ENCODE results near the gene MAPRE3.

Gene MAPRE3

GRCh38 chr2:26927221-26927620 lies 43.2 kb upstream of the MAPRE3 start:
- TF ChIP-seq L3MBTL2 (conservative IDR thresholded peaks at IDR 0.05) (no peak), HDGF (IDR thresholded peaks at IDR 0.05; ENCODE audit: borderline replicate concordance) (no peak), BHLHE40 (IDR thresholded peaks at IDR 0.05; ENCODE audit: borderline replicate concordance) (no peak)
- ChIA-PET CTCF (no interaction called here), POLR2A (no interaction called here)
- DNase-seq (ENCODE audit: extremely low spot score): no peak

GRCh38 chr2:26932974-26933373 lies 37.5 kb upstream of the MAPRE3 start:
- DNase-seq (ENCODE audit: extremely low spot score): no peak
- no peak for TF ChIP-seq FOXM1 (IDR thresholded peaks at IDR 0.05; ENCODE audit: borderline replicate concordance)
- TF ChIP-seq CTBP1 (IDR thresholded peaks at IDR 0.05; ENCODE audit: borderline replicate concordance): no peak
- no peak for TF ChIP-seq ZNF384 (IDR thresholded peaks at IDR 0.05)
- TF ChIP-seq TARDBP (IDR thresholded peaks at IDR 0.05): no peak
- no peak for TF ChIP-seq SP1 (IDR thresholded peaks at IDR 0.05)
- no peak for TF ChIP-seq ARNT (IDR thresholded peaks at IDR 0.05)
- TF ChIP-seq SUZ12 (IDR thresholded peaks at IDR 0.05): no peak
- no peak for TF ChIP-seq L3MBTL2 (conservative IDR thresholded peaks at IDR 0.05)
- no peak for TF ChIP-seq NFRKB (IDR thresholded peaks at IDR 0.05)
- no peak for TF ChIP-seq FOXA1 (IDR thresholded peaks at IDR 0.05)
- TF ChIP-seq HDGF (IDR thresholded peaks at IDR 0.05; ENCODE audit: borderline replicate concordance): no peak
- no peak for TF ChIP-seq FOXK2 (IDR thresholded peaks at IDR 0.05)
- POLR2A ChIA-PET: no interaction called here
- CTCF ChIA-PET: interaction anchor here (1.6 kb wide), 1 partner anchor 87 kb away, joined by 5 read pairs; no protein-coding TSS in a partner anchor

DNA sequence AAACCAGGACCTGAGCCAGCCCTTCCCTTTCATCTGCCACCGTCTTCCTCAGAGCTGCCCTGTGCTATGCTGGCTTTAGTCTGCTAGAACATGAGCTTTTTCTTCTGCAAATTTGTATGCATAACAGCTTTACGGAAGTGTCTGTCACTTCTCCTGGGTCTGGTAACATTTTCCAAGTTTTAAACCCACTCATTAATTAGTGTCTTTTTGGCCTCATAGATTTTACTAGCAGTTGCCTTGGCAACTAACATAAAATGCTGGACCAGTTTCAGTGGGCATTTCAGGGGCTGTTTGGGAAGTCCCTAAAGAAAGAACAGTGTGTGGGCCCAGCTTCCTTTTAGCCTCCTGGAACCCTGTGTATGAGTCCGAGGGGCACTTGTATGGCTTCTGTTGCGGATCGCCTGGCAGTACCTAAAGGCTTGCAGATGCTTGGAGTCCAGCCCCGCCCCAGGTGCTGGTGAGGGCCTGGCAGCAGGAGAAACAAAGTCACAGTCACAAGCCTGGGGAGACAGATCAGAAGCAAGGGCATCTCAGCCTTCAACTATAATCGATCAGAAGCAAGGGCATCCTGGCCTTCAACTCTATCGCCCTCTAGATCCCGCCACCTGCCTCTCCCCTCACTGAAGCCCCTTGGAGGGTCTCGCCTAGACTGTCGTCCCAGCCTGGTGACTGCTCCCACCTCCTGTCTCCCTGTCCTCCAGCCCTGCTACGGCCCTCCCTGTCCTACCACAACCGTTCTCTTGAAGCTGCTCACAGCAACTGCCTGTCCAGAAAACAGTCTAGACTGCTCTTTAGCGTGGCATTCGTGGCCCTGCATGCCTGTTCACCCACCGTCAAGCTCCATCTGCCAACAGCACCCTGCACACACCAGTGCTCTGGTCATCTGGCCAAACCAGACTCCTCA lies 36.8 kb upstream of the MAPRE3 start:
- ChIA-PET POLR2A (no interaction called here), CTCF (interaction anchor here (1.6 kb wide), 1 partner anchor 88 kb away, joined by 5 read pairs; no protein-coding TSS in a partner anchor)
- no peak for DNase-seq (ENCODE audit: extremely low spot score)
- TF ChIP-seq ARNT (IDR thresholded peaks at IDR 0.05): no peak
- no peak for TF ChIP-seq ZNF384 (IDR thresholded peaks at IDR 0.05)
- TF ChIP-seq TARDBP (IDR thresholded peaks at IDR 0.05): no peak
- TF ChIP-seq NFRKB (IDR thresholded peaks at IDR 0.05): no peak
- no peak for TF ChIP-seq BHLHE40 (IDR thresholded peaks at IDR 0.05; ENCODE audit: borderline replicate concordance)
- TF ChIP-seq PKNOX1 (IDR thresholded peaks at IDR 0.05): no peak
- no peak for TF ChIP-seq HDGF (IDR thresholded peaks at IDR 0.05; ENCODE audit: borderline replicate concordance)
- no peak for TF ChIP-seq L3MBTL2 (conservative IDR thresholded peaks at IDR 0.05)
- no peak for TF ChIP-seq FOXA1 (IDR thresholded peaks at IDR 0.05)
- TF ChIP-seq SUZ12 (IDR thresholded peaks at IDR 0.05): no peak
- TF ChIP-seq LEF1 (IDR thresholded peaks at IDR 0.05; ENCODE audit: borderline replicate concordance): no peak
- no peak for TF ChIP-seq ELF4 (IDR thresholded peaks at IDR 0.05)
- TF ChIP-seq CTBP1 (IDR thresholded peaks at IDR 0.05; ENCODE audit: borderline replicate concordance): no peak
- no peak for TF ChIP-seq SP1 (IDR thresholded peaks at IDR 0.05)
- TF ChIP-seq FOXK2 (IDR thresholded peaks at IDR 0.05): no peak
- no peak for TF ChIP-seq FOXM1 (IDR thresholded peaks at IDR 0.05; ENCODE audit: borderline replicate concordance)

- no peak for DNase-seq (ENCODE audit: extremely low spot score)
- ChIA-PET CTCF (no interaction called here), POLR2A (no interaction called here)
- TF ChIP-seq HDGF (IDR thresholded peaks at IDR 0.05; ENCODE audit: borderline replicate concordance) (no peak), PKNOX1 (IDR thresholded peaks at IDR 0.05) (no peak), FOXK2 (IDR thresholded peaks at IDR 0.05) (no peak), BHLHE40 (IDR thresholded peaks at IDR 0.05; ENCODE audit: borderline replicate concordance) (no peak), FOXM1 (IDR thresholded peaks at IDR 0.05; ENCODE audit: borderline replicate concordance) (no peak), ZNF384 (IDR thresholded peaks at IDR 0.05) (no peak), CTBP1 (IDR thresholded peaks at IDR 0.05; ENCODE audit: borderline replicate concordance) (no peak), ELF4 (IDR thresholded peaks at IDR 0.05) (no peak), FOXA1 (IDR thresholded peaks at IDR 0.05) (no peak), TARDBP (IDR thresholded peaks at IDR 0.05) (no peak), L3MBTL2 (conservative IDR thresholded peaks at IDR 0.05) (no peak), NFRKB (IDR thresholded peaks at IDR 0.05) (no peak), SP1 (IDR thresholded peaks at IDR 0.05) (no peak), SUZ12 (IDR thresholded peaks at IDR 0.05) (no peak)
Observed at GRCh38 chr2:26934335-26934724, 36.1 kb upstream of the MAPRE3 start.

DNA sequence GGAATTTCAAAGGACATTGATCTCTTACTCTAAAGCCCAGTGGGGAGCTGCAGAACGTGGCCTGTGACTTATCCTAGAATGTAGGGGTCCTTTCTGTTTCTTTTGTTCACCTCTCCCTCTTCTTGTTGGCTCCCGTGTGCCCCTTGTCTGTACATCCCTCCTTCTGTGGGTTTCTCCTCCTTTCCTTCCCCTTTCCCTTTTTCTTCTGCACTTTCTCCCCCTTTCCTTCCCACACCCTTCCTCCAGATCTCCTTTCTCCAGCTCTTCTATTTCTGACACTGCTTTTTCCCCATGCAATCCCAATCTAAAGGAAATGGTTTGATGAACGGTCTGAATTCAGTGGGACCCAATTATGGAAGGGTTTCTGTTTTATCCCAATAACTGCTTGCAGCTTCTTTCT lies 35.5 kb upstream of the MAPRE3 start:
- no peak for DNase-seq (ENCODE audit: extremely low spot score)
- no peak for TF ChIP-seq SUZ12 (IDR thresholded peaks at IDR 0.05)
- no peak for TF ChIP-seq ARNT (IDR thresholded peaks at IDR 0.05)
- no peak for TF ChIP-seq TARDBP (IDR thresholded peaks at IDR 0.05)
- TF ChIP-seq PKNOX1 (IDR thresholded peaks at IDR 0.05): no peak
- TF ChIP-seq FOXK2 (IDR thresholded peaks at IDR 0.05): no peak
- TF ChIP-seq CTBP1 (IDR thresholded peaks at IDR 0.05; ENCODE audit: borderline replicate concordance): no peak
- CTCF ChIA-PET: no interaction called here
- POLR2A ChIA-PET: interaction anchor here (0.7 kb wide), 1 partner anchor 17 kb away, joined by 3 read pairs; no protein-coding TSS in a partner anchor

GRCh38 chr2:26936855-26937254 lies 33.6 kb upstream of the MAPRE3 start:
- POLR2A ChIA-PET: no interaction called here
- TF ChIP-seq FOXA1 (IDR thresholded peaks at IDR 0.05) (no peak), BHLHE40 (IDR thresholded peaks at IDR 0.05; ENCODE audit: borderline replicate concordance) (no peak), ELF4 (IDR thresholded peaks at IDR 0.05) (no peak), L3MBTL2 (conservative IDR thresholded peaks at IDR 0.05) (no peak), FOXM1 (IDR thresholded peaks at IDR 0.05; ENCODE audit: borderline replicate concordance) (no peak), HDGF (IDR thresholded peaks at IDR 0.05; ENCODE audit: borderline replicate concordance) (no peak), NFRKB (IDR thresholded peaks at IDR 0.05) (no peak), TARDBP (IDR thresholded peaks at IDR 0.05) (no peak), SP1 (IDR thresholded peaks at IDR 0.05) (no peak), ZNF384 (IDR thresholded peaks at IDR 0.05) (no peak), PKNOX1 (IDR thresholded peaks at IDR 0.05) (no peak), LEF1 (IDR thresholded peaks at IDR 0.05; ENCODE audit: borderline replicate concordance) (no peak), FOXK2 (IDR thresholded peaks at IDR 0.05) (no peak)
- no peak for DNase-seq (ENCODE audit: extremely low spot score)
- CTCF ChIA-PET: interaction anchor here (0.6 to 1.7 kb wide), 3 partner anchors 14 to 91 kb away, joined by 3 to 8 read pairs (median 4); no protein-coding TSS in a partner anchor

Measured in HEK293T (cell line).